GM19035 (cell line): Measurements from ENCODE around the gene SYT12.
"Not testable (repeated sequence)": the region's sequence is repeated elsewhere in the genome, so short reads cannot be mapped to it uniquely, and the experiment has no call there.

Source experiments
- ATAC-seq: cut with Tn5 transposase; IDR thresholded peaks from one replicate; pipeline ENCODE4 v1.9.1; 2021; ENCODE audit not compliant: unreplicated experiment

The SYT12 gene, protein sequence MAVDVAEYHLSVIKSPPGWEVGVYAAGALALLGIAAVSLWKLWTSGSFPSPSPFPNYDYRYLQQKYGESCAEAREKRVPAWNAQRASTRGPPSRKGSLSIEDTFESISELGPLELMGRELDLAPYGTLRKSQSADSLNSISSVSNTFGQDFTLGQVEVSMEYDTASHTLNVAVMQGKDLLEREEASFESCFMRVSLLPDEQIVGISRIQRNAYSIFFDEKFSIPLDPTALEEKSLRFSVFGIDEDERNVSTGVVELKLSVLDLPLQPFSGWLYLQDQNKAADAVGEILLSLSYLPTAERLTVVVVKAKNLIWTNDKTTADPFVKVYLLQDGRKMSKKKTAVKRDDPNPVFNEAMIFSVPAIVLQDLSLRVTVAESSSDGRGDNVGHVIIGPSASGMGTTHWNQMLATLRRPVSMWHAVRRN

DNA sequence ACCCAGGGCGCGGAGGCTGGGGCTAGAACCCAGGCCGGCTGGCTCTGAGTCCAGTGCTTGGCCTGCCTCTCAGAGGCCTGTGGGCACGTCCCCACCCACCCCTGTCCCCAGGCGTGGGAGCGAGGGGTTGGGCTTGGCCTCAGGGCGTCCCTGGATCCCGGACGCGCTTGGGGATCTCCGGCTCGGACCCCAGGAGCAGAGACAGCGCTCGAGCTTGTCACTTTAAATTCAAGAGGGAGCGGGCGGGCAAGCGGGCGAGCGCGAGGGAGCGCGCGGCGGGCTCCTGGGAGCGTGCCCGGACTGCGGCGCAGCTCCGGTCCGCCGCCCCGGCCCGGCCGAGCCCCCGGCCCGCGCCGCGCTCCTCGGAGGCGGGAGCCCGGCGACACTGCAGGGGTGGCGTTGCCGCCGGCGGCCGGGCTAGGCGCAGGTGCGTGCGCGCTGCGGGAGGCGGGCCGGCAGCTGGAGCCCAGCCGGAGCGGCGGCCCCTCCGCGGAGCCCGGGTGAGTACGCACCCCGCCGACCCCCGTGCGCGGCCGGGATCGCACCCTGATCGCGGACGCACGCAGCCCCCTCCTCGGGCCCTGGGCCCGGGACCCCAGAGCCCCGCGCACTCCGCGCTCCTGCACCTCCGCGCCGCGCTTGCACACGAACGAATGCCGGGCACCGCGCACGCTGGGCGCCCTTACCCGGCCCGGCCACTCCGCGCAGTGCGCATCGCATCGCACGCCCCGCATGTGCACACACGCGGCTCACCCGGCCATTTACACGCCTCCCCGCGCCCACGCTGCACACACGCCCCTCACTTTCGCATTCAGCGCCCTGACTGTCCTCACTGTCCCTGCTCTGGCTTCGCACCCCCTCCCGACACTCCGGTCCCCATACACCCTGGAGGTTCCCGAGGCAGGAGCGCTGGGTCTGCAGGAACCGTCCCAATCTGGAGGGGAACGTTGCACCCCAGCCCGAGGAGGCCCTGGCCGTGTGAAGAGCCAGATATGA, at the start of gene SYT12:
Gene SYT12 (plus strand): TSS at position 174 of the 996 bp plus-strand sequence. CDS start 7,011 bp downstream, outside the sequence.
- no peak for ATAC-seq

GRCh38 chr11:66973956-66974580, 48.9 kb upstream of the SYT12 start:
- no peak for ATAC-seq

DNA sequence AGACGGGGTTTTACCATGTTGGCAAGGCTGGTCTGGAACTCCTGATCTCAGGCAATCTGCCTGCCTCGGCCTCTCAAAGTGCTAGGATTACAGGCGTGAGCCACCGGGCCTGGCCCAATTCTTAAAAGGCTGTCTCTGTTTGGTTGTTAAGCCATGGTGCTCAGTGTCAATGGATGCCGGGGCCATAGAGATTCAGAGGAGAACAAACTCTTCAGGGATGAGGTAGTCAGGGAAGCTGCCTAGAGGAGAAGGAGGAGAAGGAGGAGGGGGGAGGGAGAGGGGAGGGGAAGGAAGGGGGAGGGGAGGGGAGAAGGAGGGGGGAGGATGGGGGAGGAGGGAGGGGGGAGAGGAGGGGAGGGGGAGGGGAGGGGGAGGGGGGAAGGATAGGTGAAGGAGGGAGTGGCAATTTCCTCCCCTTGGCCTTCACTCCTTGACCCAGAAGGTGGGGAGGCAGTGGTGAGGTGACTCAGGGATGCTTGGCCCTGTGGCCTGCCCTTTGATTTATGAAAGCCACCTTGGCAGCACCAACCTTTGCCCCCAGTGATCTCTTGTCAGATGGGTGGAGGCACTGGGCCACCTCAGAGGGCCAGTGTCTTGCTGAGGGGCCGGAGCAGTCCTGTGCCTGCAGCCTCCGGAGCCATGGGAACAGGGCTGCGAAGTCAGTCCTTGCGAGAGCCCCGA, 48.1 kb upstream of the SYT12 start, which contains the start of gene C11orf86:
Gene C11orf86 (plus strand): TSS at position 581 of the 681 bp plus-strand sequence. CDS start 59 bp downstream, at position 640.
- no peak for ATAC-seq

DNA sequence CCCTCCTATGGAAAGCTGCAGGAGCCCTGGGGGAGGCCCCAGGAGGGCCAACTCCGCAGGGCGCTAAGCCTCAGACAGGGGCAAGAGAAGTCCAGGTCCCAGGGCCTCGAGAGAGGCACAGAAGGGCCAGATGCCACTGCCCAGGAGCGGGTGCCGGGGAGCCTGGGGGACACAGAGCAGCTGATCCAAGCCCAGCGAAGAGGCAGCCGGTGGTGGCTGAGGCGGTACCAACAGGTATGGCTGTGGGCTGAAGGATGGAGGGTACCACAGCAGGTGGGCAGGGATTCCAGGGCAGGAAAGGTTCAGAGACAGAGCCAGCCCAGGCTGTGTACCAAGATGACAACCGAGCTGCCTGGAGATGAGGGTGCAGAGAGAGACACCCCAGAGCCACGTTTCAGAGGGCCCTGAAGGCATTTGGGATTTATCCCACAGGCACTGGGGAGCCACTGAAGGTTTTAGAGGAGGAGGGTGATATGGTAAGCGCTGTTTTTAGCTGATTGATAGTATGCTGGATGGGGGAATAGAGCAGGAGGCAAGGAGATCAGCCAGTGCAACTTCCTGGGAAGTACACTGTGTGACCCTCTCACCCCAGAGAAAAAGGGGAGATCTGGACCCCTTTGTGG, 47.4 kb upstream of the SYT12 start:
- ATAC-seq = no peak

- no peak for ATAC-seq
Measured at GRCh38 chr11:66976028-66976467, 46.9 kb upstream of the SYT12 start.

DNA sequence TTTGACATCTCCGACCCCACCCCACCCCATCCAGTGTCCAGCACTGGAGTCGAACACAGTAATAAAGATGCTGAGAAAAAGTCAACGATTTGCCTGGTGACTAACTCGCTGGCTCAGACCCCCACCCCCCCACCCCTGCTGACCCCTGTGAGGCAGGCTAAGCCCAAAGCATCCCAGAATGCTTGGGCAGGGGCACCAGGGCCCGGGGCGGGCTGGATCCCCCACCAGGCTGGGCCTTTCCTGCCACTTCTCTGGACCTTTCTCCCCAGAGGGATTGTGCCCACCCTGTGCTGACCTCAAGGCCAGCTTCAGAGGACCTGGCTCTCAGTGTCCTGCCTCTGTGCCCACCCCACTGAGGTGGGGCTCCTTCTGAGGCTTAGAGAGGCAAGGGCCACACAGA, 46.0 kb upstream of the SYT12 start:
- no peak for ATAC-seq

DNA sequence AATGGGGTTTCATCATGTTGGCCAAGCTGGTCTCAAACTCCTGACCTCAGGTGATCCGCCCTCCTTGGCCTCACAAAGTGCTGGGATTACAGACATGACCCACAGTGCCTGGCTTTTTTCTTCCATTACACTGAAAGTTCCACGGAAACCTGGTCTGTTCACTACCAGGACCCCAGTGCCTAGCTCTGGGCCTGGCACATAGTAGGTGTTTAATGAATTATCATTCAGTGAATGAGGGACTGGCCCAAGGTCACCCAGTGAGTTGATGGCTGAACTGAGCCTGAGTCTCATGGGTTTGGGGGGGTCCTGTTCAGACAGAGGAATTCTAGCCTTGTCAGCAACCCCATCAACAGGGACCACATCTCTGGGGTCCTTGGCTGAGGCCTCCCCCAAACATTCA, 44.7 kb upstream of the SYT12 start:
- no peak for ATAC-seq

- ATAC-seq = no peak
Measured at GRCh38 chr11:66978717-66979116, 44.2 kb upstream of the SYT12 start.

GRCh38 chr11:66979336-66979980, 43.5 kb upstream of the SYT12 start:
- no peak for ATAC-seq

- ATAC-seq = no peak
Measured at GRCh38 chr11:66981976-66982578, 40.9 kb upstream of the SYT12 start.

- ATAC-seq = no peak
Measured at GRCh38 chr11:66983275-66983924, 39.5 kb upstream of the SYT12 start.

GRCh38 chr11:66985508-66986177, 37.3 kb upstream of the SYT12 start:
- no peak for ATAC-seq

DNA sequence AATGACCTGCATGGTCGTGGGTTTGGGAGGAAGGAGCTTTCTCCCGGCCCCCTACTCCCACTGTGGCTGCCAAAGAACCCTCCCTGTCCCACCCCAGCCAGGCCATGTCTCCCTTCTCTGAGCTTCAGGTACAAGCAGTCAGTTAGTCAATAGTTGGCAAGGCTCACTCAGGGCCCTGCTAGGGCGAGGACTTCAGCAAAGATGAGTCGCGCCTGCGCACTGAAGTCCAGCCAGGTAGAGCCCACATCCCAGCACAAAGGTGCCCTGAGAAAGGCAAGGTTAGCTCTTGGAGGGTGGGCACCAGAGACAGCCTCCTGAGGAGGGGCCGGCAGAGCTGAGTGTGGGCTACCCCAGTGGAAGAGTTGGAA, 36.8 kb upstream of the SYT12 start:
- no peak for ATAC-seq

DNA sequence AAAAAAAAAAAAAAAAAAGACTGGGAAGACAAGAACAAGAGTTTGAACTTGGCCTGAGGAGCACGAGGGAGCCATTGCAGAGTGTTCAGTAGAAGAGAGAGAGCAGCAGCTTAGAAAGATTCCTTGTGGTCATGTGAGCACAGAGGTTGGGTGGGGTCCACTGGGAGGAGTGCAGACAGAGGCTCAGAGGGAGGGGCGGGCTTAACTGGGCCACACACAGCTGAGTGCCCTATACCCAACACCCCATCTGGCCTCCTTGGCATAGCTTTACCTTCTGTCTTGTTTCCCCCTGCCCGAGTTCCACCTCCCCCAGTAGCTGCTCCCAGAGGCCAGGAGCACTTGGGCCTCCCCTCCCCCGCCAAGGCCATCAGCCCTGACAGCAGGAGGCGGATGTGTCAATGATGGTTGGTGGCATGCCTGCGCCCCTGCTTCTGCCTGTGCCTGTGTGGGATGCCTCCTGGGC, 35.7 kb upstream of the SYT12 start:
- ATAC-seq = no peak

GRCh38 chr11:66987924-66988637, 34.9 kb upstream of the SYT12 start:
- no peak for ATAC-seq

GRCh38 chr11:66988741-66989140, 34.2 kb upstream of the SYT12 start:
- ATAC-seq = not testable (repeated sequence)

GRCh38 chr11:66989360-66989759, 33.6 kb upstream of the SYT12 start:
- ATAC-seq = not testable (repeated sequence)
